ENCODE measurements around the gene FBXW4.
A peak's percentile ranks its signal among the peaks of the same experiment; 100 is the strongest.

FBXW4 gene

DNA sequence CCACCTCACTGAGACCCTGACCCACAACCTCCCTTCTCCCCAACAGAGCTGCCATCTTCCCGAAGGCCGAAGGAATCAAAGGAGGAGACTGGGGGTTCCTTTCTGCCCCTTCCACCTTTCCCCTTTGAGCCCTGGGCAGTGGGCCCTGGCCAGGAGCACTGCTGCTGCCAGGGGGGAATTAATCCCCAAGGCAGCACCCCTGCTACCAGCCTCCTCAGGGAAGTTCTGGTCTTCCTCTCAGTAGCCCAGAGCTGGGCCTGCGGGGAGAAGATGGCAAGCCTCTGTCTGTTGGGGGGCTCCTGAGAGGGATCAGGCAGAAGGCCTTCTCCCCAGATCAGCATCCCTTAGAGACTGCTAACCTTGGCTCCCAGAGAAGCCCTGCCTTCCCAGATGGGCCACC is 81.3 kb downstream of the FBXW4 start:
- no peaks in the 10 kb centered on the region for H3K9me3 ChIP-seq (ENCODE audit: control insufficient read depth, low read length)
- no peak for DNase-seq
- no peak overlapping the region for H3K27ac ChIP-seq (ENCODE audit: insufficient read depth, low read length, poor library complexity, severe bottlenecking)
- peaks cover 61% of the 10 kb centered on the region for H3K36me3 ChIP-seq (ENCODE audit: control insufficient read depth, insufficient read depth, low read length)
- H3K4me1 ChIP-seq (ENCODE audit: control insufficient read depth, insufficient read depth, low read length, poor library complexity, severe bottlenecking): no peaks in the 10 kb centered on the region
- no peak overlapping the region for H3K4me3 ChIP-seq (ENCODE audit: insufficient read depth, low read depth, low read length, poor library complexity, severe bottlenecking)
- H3K27me3 ChIP-seq (replicated peaks; ENCODE audit: control insufficient read depth, insufficient read depth, low read length, poor library complexity, severe bottlenecking): no peaks in the 10 kb centered on the region

DNA sequence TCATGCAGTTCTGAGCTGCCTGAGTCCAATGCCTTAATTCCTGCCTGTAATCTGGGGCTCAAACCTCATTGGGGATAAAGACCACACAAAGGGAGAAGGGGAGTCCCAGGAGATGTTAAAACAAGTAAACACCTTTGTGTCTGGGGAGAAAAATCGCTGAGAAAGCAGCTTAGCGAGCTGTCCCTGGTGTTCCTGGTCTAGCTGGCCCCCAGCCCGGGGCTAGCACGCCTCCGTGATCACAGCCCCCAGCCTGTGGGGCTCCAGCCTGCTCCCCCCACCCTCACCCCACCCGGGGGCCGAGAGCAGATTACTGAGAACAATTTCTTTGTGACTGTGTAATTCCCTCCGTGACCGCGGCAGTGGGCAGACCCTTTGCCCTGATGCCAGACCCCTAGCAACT is 82.1 kb downstream of the FBXW4 start:
- DNase-seq: no peak
- no peaks in the 10 kb centered on the region for H3K9me3 ChIP-seq (ENCODE audit: control insufficient read depth, low read length)
- no peak overlapping the region for H3K4me3 ChIP-seq (ENCODE audit: insufficient read depth, low read depth, low read length, poor library complexity, severe bottlenecking)
- H3K4me1 ChIP-seq (ENCODE audit: control insufficient read depth, insufficient read depth, low read length, poor library complexity, severe bottlenecking): no peaks in the 10 kb centered on the region
- no peaks in the 10 kb centered on the region for H3K27me3 ChIP-seq (replicated peaks; ENCODE audit: control insufficient read depth, insufficient read depth, low read length, poor library complexity, severe bottlenecking)
- peaks cover 57% of the 10 kb centered on the region for H3K36me3 ChIP-seq (ENCODE audit: control insufficient read depth, insufficient read depth, low read length)
- no peak overlapping the region for H3K27ac ChIP-seq (ENCODE audit: insufficient read depth, low read length, poor library complexity, severe bottlenecking)

DNA sequence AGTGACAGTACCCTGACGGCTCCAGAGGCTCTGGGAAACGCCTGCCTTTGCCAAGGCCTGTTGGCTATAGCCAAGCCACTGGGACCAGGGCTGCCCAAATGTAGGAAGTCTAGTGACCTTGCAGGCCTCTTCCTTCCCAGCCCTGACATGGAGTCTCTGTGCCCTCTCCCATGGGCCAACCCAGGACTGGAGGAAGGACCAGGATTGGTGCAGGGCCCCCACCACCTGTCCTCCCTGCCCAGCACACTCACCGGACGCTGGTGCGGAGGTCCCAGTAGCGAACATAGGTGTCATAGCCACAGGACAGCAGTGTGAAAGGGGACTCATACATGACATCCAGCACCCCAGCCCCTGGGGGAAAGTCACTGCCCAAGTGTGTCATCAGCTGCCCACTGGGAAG is 82.9 kb downstream of the FBXW4 start:
- Histone ChIP-seq H3K4me1 (ENCODE audit: control insufficient read depth, insufficient read depth, low read length, poor library complexity, severe bottlenecking) (no peaks in the 10 kb centered on the region), H3K27ac (ENCODE audit: insufficient read depth, low read length, poor library complexity, severe bottlenecking) (no peak overlapping the region)
- DNase-seq: no peak

DNA sequence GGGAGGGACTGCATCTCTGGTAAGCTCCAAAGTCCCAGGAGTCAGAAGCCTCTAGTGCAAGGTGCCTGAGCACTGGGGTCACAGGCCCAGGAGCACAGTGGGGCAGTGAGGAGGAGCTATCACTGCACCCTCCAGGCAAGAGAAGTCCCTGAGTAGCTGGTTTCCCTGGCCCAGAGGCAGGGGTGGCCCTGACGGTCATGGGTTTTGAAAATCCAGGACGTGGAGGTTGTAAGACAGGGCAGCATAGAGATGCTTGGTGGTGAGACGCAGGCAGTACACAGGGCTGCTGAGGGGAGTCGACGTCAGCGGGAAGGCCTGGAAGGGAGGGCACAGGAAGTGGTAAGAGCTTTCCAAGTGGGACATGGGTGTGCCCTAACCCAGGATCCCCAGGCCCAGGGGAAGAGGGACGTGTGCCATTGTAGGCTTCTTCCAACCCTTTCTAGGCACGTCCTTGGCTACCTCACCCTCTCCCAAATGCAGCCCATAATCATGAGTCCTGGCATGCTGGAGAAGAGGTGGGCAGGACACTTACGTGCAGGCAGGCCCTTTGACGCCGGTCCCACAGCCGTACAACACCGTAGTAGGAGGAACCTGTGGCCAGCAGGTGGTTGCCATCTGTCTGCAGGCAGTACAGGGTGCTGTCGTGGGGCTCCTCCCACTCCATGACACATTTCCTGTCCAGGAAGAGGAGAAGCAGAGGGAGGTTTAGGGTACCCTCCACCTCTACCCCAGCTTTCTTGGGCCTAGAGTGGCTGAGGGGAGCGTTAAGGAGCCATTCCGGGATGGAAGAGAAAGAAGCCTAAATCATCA is 83.7 kb downstream of the FBXW4 start:
- Histone ChIP-seq H3K36me3 (ENCODE audit: control insufficient read depth, insufficient read depth, low read length) (peaks cover 58% of the 10 kb centered on the region), H3K27ac (ENCODE audit: insufficient read depth, low read length, poor library complexity, severe bottlenecking) (no peak overlapping the region), H3K27me3 (replicated peaks; ENCODE audit: control insufficient read depth, insufficient read depth, low read length, poor library complexity, severe bottlenecking) (no peaks in the 10 kb centered on the region), H3K4me1 (ENCODE audit: control insufficient read depth, insufficient read depth, low read length, poor library complexity, severe bottlenecking) (no peaks in the 10 kb centered on the region), H3K4me3 (ENCODE audit: insufficient read depth, low read depth, low read length, poor library complexity, severe bottlenecking) (no peak overlapping the region), H3K9me3 (ENCODE audit: control insufficient read depth, low read length) (no peaks in the 10 kb centered on the region)
- no peak for DNase-seq

More for the DNA sequence above, 82.9 kb downstream of the FBXW4 start:
- no peaks in the 10 kb centered on the region for H3K9me3 ChIP-seq (ENCODE audit: control insufficient read depth, low read length)
- peaks cover 57% of the 10 kb centered on the region for H3K36me3 ChIP-seq (ENCODE audit: control insufficient read depth, insufficient read depth, low read length)
- H3K4me3 ChIP-seq (ENCODE audit: insufficient read depth, low read depth, low read length, poor library complexity, severe bottlenecking): no peak overlapping the region
- no peaks in the 10 kb centered on the region for H3K27me3 ChIP-seq (replicated peaks; ENCODE audit: control insufficient read depth, insufficient read depth, low read length, poor library complexity, severe bottlenecking)

DNA sequence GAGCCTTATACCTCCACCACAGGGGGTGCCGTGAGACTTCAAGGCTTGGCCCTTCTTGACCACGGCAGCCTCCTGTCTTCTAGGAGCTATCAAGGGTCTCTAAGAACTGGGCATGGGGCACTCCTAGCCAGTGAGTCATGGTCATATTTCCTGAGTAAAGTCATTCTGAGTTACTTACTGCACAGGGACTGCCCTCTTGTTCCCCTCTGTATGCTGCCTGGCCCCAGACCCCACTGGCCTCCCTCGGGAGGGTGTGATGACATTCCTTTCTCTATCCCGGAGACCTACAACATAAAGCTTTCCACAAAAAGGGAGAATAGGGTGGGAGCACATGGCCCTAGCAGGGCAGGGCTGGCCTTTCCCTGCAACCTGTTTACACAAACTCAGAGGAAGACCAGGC is 85.5 kb downstream of the FBXW4 start:
- H3K4me1 ChIP-seq (ENCODE audit: control insufficient read depth, insufficient read depth, low read length, poor library complexity, severe bottlenecking): no peaks in the 10 kb centered on the region
- no peaks in the 10 kb centered on the region for H3K9me3 ChIP-seq (ENCODE audit: control insufficient read depth, low read length)
- no peak for DNase-seq
- H3K27ac ChIP-seq (ENCODE audit: insufficient read depth, low read length, poor library complexity, severe bottlenecking): no peak overlapping the region
- H3K4me3 ChIP-seq (ENCODE audit: insufficient read depth, low read depth, low read length, poor library complexity, severe bottlenecking): no peak overlapping the region
- H3K27me3 ChIP-seq (replicated peaks; ENCODE audit: control insufficient read depth, insufficient read depth, low read length, poor library complexity, severe bottlenecking): no peaks in the 10 kb centered on the region
- peaks cover 61% of the 10 kb centered on the region for H3K36me3 ChIP-seq (ENCODE audit: control insufficient read depth, insufficient read depth, low read length)

DNA sequence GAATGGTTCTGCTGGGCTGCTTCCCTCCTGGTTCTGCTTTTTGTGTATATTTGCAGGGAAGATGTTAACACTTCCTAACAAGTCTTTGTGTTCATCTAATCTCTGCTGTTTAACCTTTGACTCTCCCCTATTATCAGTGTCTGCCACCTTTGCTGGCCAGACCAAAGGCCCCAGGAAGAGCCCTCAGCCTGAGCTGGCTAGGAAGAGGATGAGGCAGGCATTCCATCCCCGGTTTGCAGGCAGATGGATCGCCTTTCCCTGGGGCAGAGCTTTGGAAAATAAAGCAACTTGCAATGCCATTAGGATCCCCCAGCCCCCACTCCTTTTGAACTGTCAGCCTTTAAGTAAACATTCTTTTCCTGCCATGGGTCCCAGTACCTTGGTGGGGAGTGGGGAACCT is 87.8 kb downstream of the FBXW4 start:
- Histone ChIP-seq H3K9me3 (ENCODE audit: control insufficient read depth, low read length) (no peaks in the 10 kb centered on the region), H3K4me1 (ENCODE audit: control insufficient read depth, insufficient read depth, low read length, poor library complexity, severe bottlenecking) (no peaks in the 10 kb centered on the region), H3K27ac (ENCODE audit: insufficient read depth, low read length, poor library complexity, severe bottlenecking) (no peak overlapping the region), H3K4me3 (ENCODE audit: insufficient read depth, low read depth, low read length, poor library complexity, severe bottlenecking) (no peak overlapping the region), H3K36me3 (ENCODE audit: control insufficient read depth, insufficient read depth, low read length) (peaks cover 61% of the 10 kb centered on the region), H3K27me3 (replicated peaks; ENCODE audit: control insufficient read depth, insufficient read depth, low read length, poor library complexity, severe bottlenecking) (no peaks in the 10 kb centered on the region)
- DNase-seq: no peak

DNA sequence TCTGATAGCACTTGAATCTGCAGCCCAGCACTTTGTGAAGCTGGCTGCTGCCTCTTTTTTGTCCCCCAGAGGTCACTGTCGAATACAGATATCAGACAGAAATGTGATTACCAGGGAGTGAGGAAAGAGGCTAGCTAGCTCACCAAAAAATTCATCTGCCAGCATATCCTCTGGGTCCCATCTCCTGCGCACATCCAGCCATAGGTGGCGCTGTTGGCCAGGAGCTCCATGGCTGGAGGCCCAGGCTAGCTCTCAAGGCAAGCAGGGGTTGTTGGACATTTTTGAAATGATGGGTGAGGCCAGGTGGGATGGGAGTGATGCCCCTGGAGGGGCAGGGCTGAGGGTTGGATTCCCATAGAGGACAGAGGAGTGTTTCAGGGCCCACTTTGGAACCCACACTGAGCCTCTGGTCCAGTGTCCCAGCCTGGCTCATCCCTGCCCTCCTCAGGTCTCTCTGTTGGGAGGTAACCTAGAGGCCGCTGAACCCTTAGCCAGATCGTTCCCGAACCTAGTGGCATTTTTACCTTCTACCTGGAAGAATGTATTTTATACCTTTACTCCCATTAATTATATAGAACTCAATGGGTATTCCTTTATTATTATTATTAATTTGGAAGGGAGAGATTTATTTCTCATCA is 92.1 kb downstream of the FBXW4 start:
- peak in 2 of 3 donors; percentile 9 to 17 for DNase-seq
- Histone ChIP-seq H3K4me1 (ENCODE audit: control insufficient read depth, insufficient read depth, low read length, poor library complexity, severe bottlenecking) (no peaks in the 10 kb centered on the region), H3K27ac (ENCODE audit: insufficient read depth, low read length, poor library complexity, severe bottlenecking) (no peak overlapping the region), H3K36me3 (ENCODE audit: control insufficient read depth, insufficient read depth, low read length) (peaks cover 27% of the 10 kb centered on the region), H3K27me3 (replicated peaks; ENCODE audit: control insufficient read depth, insufficient read depth, low read length, poor library complexity, severe bottlenecking) (no peaks in the 10 kb centered on the region), H3K9me3 (ENCODE audit: control insufficient read depth, low read length) (no peaks in the 10 kb centered on the region), H3K4me3 (ENCODE audit: insufficient read depth, low read depth, low read length, poor library complexity, severe bottlenecking) (no peak overlapping the region)

DNA sequence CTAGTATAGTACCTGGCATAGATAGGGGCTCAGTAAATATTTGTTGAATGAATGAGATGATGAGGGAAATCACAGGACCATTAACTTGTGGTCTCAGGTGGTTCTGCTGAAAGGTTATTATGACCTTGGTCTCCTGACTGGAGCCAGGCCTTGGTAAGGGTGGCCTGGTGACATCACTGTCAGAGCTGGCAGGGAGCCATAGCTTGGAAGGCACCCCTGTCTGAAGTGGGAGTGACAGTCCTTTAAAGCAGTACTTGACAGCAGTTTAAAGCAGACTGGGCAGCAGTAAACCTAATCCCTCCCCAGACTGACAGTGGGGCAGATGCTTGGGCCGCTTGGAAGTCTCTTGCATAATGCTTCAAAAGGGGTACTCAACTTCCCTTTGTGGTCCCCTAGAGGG is 93.4 kb downstream of the FBXW4 start:
- DNase-seq: no peak
- no peaks in the 10 kb centered on the region for H3K9me3 ChIP-seq (ENCODE audit: control insufficient read depth, low read length)
- H3K27ac ChIP-seq (ENCODE audit: insufficient read depth, low read length, poor library complexity, severe bottlenecking): no peak overlapping the region
- no peaks in the 10 kb centered on the region for H3K27me3 ChIP-seq (replicated peaks; ENCODE audit: control insufficient read depth, insufficient read depth, low read length, poor library complexity, severe bottlenecking)
- H3K36me3 ChIP-seq (ENCODE audit: control insufficient read depth, insufficient read depth, low read length): peaks cover 15% of the 10 kb centered on the region
- H3K4me1 ChIP-seq (ENCODE audit: control insufficient read depth, insufficient read depth, low read length, poor library complexity, severe bottlenecking): no peaks in the 10 kb centered on the region
- H3K4me3 ChIP-seq (ENCODE audit: insufficient read depth, low read depth, low read length, poor library complexity, severe bottlenecking): no peak overlapping the region

DNA sequence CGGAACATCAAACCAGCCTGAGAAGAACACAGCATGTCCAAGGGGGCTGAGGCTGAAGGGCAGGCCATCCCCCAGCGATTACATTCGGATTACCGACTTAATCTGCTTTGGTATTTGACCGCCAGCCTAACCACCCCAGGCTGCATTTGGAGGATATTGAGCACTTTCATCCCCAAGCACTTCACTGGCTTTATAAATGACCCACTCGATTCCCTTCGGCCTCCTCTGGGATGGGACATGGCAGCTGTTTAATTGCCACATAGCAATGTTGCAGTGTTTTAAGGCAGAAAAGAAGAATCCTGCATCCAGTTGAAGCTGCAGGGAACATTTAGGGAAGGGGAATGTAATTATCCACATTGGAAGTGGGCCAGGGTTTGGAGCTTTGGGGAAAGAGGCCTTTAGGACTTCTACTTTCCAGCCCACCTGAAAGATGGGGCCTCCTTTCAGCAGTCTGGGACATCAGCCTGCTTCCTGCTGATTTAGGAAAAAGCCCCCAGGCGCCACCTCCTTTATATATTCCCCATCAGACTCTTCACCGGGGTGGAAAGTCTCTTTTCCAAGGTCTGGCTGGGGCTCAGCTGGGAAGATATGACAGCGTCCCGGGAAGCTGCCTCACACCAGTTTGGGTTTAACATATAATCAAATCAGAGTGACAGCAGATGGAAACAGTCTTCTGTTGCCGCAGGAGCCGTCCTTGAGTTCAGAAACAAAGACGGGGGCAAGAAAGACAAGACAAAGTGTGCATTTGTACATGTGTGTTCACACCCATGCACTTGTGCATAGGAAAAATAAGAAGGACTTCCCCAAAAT is 97.7 kb downstream of the FBXW4 start:
- DNase-seq: no peak
- Histone ChIP-seq H3K4me1 (ENCODE audit: control insufficient read depth, insufficient read depth, low read length, poor library complexity, severe bottlenecking) (no peaks in the 10 kb centered on the region), H3K27me3 (replicated peaks; ENCODE audit: control insufficient read depth, insufficient read depth, low read length, poor library complexity, severe bottlenecking) (no peaks in the 10 kb centered on the region), H3K36me3 (ENCODE audit: control insufficient read depth, insufficient read depth, low read length) (no peaks in the 10 kb centered on the region), H3K27ac (ENCODE audit: insufficient read depth, low read length, poor library complexity, severe bottlenecking) (no peak overlapping the region), H3K9me3 (ENCODE audit: control insufficient read depth, low read length) (no peaks in the 10 kb centered on the region), H3K4me3 (ENCODE audit: insufficient read depth, low read depth, low read length, poor library complexity, severe bottlenecking) (no peak overlapping the region)
